Cardiac muscle cell (in vitro differentiated cells and primary cell): ENCODE data around the gene PIK3CD. TPM values are rescaled to one million over a fixed set of nuclear protein-coding genes. Genes with fewer than 3 reads are reported as not detected.

Source experiments
- DNase-seq, 2 donors: peaks; one replicate each; pipeline versions ENCODE4 v3.0.0 to v3.0.0-alpha.2; 2010 to 2017; ENCODE audit warnings: low read depth in 1 of 2, low spot score in 1 of 2
- H3K27ac ChIP-seq: fragments of 200-600 bp; sonication (generic); 2 replicates; pipeline ENCODE4 v1.5.1; 2016
- H3K27me3 ChIP-seq: fragments of 200-600 bp; sonication (generic); 2 replicates; pipeline ENCODE4 v1.6.0; 2016; ENCODE audit warnings: control low read depth
- H3K36me3 ChIP-seq: fragments of 200-600 bp; sonication (generic); 2 replicates; pipeline ENCODE4 v1.5.1; 2016; ENCODE audit warnings: control low read depth
- H3K4me1 ChIP-seq: fragments of 200-600 bp; sonication (generic); 2 replicates; pipeline ENCODE4 v1.8.1; 2017; ENCODE audit warnings: low read depth, mild to moderate bottlenecking, mixed run types
- H3K4me3 ChIP-seq: fragments of 200-600 bp; sonication (generic); 2 replicates; pipeline ENCODE4 v1.5.1; 2016; ENCODE audit warnings: mild to moderate bottlenecking
- H3K9me3 ChIP-seq: fragments of 200-600 bp; sonication (generic); 2 replicates; pipeline ENCODE4 v1.5.1; 2017; ENCODE audit warnings: low read depth, mild to moderate bottlenecking, control low read depth
- polyA plus RNA-seq: library from polyadenylated mRNA; unstranded; fragments of >200 nt; fragmentation: Nextera tagmentation; extraction: Ambion mirVana; gene quantifications from 2 replicates; pipeline ENCODE4 v1.2.1, GENCODE V29; 2016
- total RNA-seq: library from RNA; depleted of rRNA; stranded (reverse); fragments of >200 nt; gene quantifications from 2 replicates; pipeline ENCODE4 v1.2.3, GENCODE V29; 2016
- TF ChIP-seq, protein P1 (sequence below): IDR thresholded peaks from 2 replicates; pipeline ENCODE4 v1.5.1; 2012; ENCODE audit warnings: low read depth, mild to moderate bottlenecking, low read length

Gene PIK3CD
- total and polyA plus RNA-seq, 2 experiments from 2014 or later = 3.0 to 7.9 TPM

DNA sequence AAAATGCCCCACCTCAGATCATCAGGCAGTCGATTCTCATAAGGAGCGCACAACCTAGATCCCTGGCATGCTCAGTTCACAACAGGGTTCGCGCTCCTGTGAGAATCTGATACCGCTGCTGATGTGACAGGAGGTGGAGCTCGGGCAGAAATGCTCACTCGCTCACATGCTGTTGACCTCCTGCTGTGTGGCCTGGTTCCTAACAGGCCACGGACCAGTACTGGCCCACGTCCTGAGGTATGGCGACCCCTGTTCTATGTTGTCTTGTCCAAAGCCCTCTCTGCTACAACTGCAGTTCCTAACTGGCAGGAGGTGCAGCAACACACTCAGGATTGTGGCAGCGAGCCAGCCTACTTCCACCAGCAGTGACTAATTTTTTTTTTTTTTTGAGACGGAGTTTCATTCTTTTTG is 101.6 kb downstream of the PIK3CD start:
- Histone ChIP-seq H3K27ac (no peak overlapping the region), H3K27me3 (no peaks in the 10 kb centered on the region), H3K4me1 (peaks cover 13% of the 10 kb centered on the region), H3K4me3 (no peak overlapping the region), H3K36me3 (peaks cover 16% of the 10 kb centered on the region), H3K9me3 (no peaks in the 10 kb centered on the region)
- peak in 1 of 2 donors; percentile 88 for DNase-seq
- TF ChIP-seq, protein P1, sequence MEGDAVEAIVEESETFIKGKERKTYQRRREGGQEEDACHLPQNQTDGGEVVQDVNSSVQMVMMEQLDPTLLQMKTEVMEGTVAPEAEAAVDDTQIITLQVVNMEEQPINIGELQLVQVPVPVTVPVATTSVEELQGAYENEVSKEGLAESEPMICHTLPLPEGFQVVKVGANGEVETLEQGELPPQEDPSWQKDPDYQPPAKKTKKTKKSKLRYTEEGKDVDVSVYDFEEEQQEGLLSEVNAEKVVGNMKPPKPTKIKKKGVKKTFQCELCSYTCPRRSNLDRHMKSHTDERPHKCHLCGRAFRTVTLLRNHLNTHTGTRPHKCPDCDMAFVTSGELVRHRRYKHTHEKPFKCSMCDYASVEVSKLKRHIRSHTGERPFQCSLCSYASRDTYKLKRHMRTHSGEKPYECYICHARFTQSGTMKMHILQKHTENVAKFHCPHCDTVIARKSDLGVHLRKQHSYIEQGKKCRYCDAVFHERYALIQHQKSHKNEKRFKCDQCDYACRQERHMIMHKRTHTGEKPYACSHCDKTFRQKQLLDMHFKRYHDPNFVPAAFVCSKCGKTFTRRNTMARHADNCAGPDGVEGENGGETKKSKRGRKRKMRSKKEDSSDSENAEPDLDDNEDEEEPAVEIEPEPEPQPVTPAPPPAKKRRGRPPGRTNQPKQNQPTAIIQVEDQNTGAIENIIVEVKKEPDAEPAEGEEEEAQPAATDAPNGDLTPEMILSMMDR = no peak

DNA sequence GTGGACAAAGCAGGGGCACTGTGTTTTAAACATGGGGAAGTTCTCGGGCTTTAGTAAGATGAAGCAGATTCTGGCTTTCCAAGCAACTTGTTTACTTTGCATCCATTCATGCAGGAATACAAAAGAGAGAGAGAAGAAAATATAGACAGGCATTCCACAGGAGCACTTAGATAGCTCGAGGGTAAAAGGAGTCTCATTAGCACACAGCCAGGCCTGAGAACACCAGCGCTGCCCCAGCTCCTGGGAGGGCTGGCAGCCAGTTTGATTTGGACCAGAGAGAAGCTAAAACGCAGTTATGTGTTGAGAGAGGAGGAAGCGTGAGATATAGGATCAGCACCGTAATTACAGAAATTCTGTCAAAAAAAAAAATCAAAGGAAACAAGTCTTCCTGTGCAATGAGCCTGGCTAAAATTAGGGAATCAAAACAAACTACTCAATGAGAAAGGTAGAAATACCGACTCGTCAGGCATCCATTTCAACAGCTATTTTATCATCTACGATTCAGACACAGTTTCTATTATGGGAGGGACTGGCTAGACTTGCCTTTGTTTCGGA is 104.0 kb downstream of the PIK3CD start:
- Histone ChIP-seq H3K27me3 (no peaks in the 10 kb centered on the region), H3K4me1 (peaks cover 21% of the 10 kb centered on the region), H3K36me3 (peaks cover 5% of the 10 kb centered on the region), H3K9me3 (no peaks in the 10 kb centered on the region), H3K4me3 (no peak overlapping the region), H3K27ac (peak overlapping the region; percentile 71)
- TF ChIP-seq, protein P1 = no peak
- DNase-seq = peak in 1 of 2 donors; percentile 12

DNA sequence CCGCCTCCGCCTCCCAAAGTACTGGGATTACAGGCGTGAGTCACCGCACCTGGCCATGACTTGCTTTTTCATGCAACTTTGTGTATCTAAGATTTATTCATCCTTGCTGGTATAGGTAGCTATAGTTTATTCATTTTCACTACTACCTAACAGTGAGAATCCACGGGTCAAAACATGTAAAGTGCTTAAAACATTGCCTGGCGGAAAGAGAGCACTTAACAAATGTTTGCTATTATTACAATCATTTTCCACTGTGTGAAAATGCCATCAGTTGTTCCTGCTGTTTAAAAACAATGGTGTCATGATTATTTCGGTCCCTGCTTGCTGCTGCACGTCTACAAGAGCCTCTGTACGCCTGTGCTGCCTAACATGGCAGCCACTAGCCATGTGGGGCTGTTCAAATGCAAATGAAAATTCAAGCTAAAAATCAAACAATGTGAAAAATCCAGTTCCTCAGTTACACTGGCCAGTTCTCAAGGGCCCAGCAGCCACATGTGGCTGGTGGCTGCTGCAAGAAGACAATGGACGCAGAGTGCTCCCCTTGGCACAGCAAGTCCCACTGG is 107.1 kb downstream of the PIK3CD start:
- DNase-seq = no peak
- Histone ChIP-seq H3K4me3 (no peak overlapping the region), H3K27me3 (no peaks in the 10 kb centered on the region), H3K9me3 (no peaks in the 10 kb centered on the region), H3K36me3 (no peaks in the 10 kb centered on the region), H3K27ac (peak overlapping the region; percentile 60), H3K4me1 (peaks cover 21% of the 10 kb centered on the region)
- TF ChIP-seq, protein P1 = no peak

DNA sequence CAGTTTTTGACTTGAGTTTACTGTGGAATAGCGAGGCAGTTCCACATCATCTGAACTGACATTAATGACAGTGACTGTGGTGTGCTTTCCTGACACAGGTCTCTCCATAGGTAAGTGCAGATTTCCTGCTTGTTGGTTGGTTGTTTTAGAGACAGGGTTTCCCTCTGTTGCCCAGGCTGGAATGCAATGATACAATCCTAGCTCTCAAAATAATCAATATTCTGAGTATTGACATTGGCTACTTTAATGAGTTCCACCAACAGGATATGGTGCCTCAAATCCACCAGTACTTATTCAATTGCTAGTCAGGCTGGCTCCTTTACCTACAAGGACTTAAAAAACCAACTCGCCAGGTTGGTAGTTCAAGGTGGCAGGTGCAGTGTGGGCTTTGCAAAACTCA is 108.4 kb downstream of the PIK3CD start:
- Histone ChIP-seq H3K36me3 (no peaks in the 10 kb centered on the region), H3K4me3 (no peak overlapping the region), H3K27me3 (no peaks in the 10 kb centered on the region), H3K4me1 (peaks cover 21% of the 10 kb centered on the region), H3K9me3 (no peaks in the 10 kb centered on the region), H3K27ac (peak overlapping the region; percentile 72)
- DNase-seq = no peak
- TF ChIP-seq, protein P1 = no peak

DNA sequence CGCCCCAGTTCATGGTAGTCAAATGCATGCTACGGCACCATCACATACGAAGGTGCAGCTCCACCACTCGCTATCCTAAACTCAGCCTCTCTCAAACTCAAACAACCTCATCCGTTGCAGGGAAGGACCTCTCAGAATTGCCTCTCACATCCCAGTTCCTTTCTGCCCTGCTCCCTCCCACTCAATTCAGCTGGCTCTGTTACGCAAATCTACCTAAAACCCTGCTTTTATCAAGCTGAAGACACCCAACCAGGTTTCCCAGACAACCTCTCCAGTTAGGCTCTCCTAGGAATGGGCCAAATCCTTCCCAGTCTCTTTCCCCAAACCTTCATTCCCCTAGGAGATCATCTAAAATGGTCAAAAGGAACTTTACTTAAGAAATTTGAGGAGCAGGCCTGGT is 109.3 kb downstream of the PIK3CD start:
- DNase-seq = no peak
- no peak overlapping the region for H3K4me3 ChIP-seq
- TF ChIP-seq, protein P1 = no peak
- no peak overlapping the region for H3K27ac ChIP-seq
- H3K9me3 ChIP-seq = no peaks in the 10 kb centered on the region
- no peaks in the 10 kb centered on the region for H3K36me3 ChIP-seq
- peaks cover 12% of the 10 kb centered on the region for H3K4me1 ChIP-seq
- H3K27me3 ChIP-seq = no peaks in the 10 kb centered on the region
